ENCODE data around the gene TRAPPC12. TPM values are rescaled to one million over a fixed set of nuclear protein-coding genes. Genes with fewer than 3 reads are reported as not detected.

The TRAPPC12 gene
- polyA plus RNA-seq, 1 donor (not counting 4 experiments of a cell fraction or from before 2014, with no cell fraction given), result 44.2 TPM

- Histone ChIP-seq H3K9ac (ENCODE audit: control insufficient read depth, extremely low read depth, insufficient read depth, low read length) (no peak overlapping the region), H3K27ac (ENCODE audit: control insufficient read depth, insufficient read depth, low read length) (no peak overlapping the region), H3K4me1 (ENCODE audit: control insufficient read depth, extremely low read depth, insufficient read depth, low read length) (no peaks in the 10 kb centered on the region), H3K79me2 (ENCODE audit: control insufficient read depth, insufficient read depth, low read length) (no peaks in the 10 kb centered on the region), H3K36me3 (ENCODE audit: control insufficient read depth in 2 of 2, extremely low read depth in 1 of 2, insufficient read depth in 2 of 2, low read length in 2 of 2) (peaks cover 2% of the 10 kb centered on the region in 2 experiments), H3K4me2 (ENCODE audit: control insufficient read depth, extremely low read depth, insufficient read depth, low read depth, low read length) (no peak overlapping the region), H3K27me3 (ENCODE audit: control insufficient read depth, extremely low read depth, insufficient read depth, low read length) (no peaks in the 10 kb centered on the region), H2AFZ (ENCODE audit: control insufficient read depth, low read length) (no peak overlapping the region), H3K4me3 (ENCODE audit: control insufficient read depth in 2 of 3, extremely low read depth in 1 of 3, insufficient read depth in 2 of 3, low read depth in 1 of 3, low read length in 3 of 3) (no peak overlapping the region), H3K9me1 (ENCODE audit: control insufficient read depth, extremely low read depth, insufficient read depth, low read length) (no peaks in the 10 kb centered on the region), H3K9me3 (ENCODE audit: control insufficient read depth, low read depth, low read length) (no peaks in the 10 kb centered on the region), H4K20me1 (ENCODE audit: control insufficient read depth, extremely low read depth, insufficient read depth, low read length) (peaks cover 2% of the 10 kb centered on the region)
- DNase-seq (ENCODE audit: low read depth, low spot score) (no peak), FAIRE-seq (no peak)
- dilution Hi-C loops (cut with MboI; ENCODE audit: extremely low pct_ligation_motif_present, low sequenced_read_pairs), result no loop called here
- no peak for TF ChIP-seq CTCF (optimal IDR thresholded peaks at IDR 0.05 in 1 of 3, IDR thresholded peaks at IDR 0.05 in 1 of 3, conservative IDR thresholded peaks at IDR 0.05 in 1 of 3; ENCODE audit: extremely low read depth in 1 of 3, insufficient read depth in 2 of 3, low read length in 3 of 3)
Measured at GRCh38 chr2:3341336-3341735, 38.2 kb upstream of the TRAPPC12 start.

- FAIRE-seq, result no peak
- no peak overlapping the region for H2AFZ ChIP-seq (ENCODE audit: control insufficient read depth, low read length)
- DNase-seq (ENCODE audit: low read depth, low spot score), result no peak
- no peak overlapping the region for H3K9ac ChIP-seq (ENCODE audit: control insufficient read depth, extremely low read depth, insufficient read depth, low read length)
- TF ChIP-seq CTCF (optimal IDR thresholded peaks at IDR 0.05 in 1 of 3, IDR thresholded peaks at IDR 0.05 in 1 of 3, conservative IDR thresholded peaks at IDR 0.05 in 1 of 3; ENCODE audit: extremely low read depth in 1 of 3, insufficient read depth in 2 of 3, low read length in 3 of 3), result no peak
- no peak for TF ChIP-seq EZH2 (IDR thresholded peaks at IDR 0.05; ENCODE audit: low read length)
- no peaks in the 10 kb centered on the region for H3K4me1 ChIP-seq (ENCODE audit: control insufficient read depth, extremely low read depth, insufficient read depth, low read length)
- H3K79me2 ChIP-seq (ENCODE audit: control insufficient read depth, insufficient read depth, low read length), result no peaks in the 10 kb centered on the region
- H3K9me3 ChIP-seq (ENCODE audit: control insufficient read depth, low read depth, low read length), result no peaks in the 10 kb centered on the region
- peaks cover 2% of the 10 kb centered on the region for H4K20me1 ChIP-seq (ENCODE audit: control insufficient read depth, extremely low read depth, insufficient read depth, low read length)
- no peak overlapping the region for H3K4me3 ChIP-seq (ENCODE audit: control insufficient read depth in 2 of 3, extremely low read depth in 1 of 3, insufficient read depth in 2 of 3, low read depth in 1 of 3, low read length in 3 of 3)
- H3K36me3 ChIP-seq (ENCODE audit: control insufficient read depth in 2 of 2, extremely low read depth in 1 of 2, insufficient read depth in 2 of 2, low read length in 2 of 2), result peaks cover 0 to 2% of the 10 kb centered on the region in 2 experiments
- H3K27ac ChIP-seq (ENCODE audit: control insufficient read depth, insufficient read depth, low read length), result no peak overlapping the region
- no peak overlapping the region for H3K4me2 ChIP-seq (ENCODE audit: control insufficient read depth, extremely low read depth, insufficient read depth, low read depth, low read length)
- no peaks in the 10 kb centered on the region for H3K9me1 ChIP-seq (ENCODE audit: control insufficient read depth, extremely low read depth, insufficient read depth, low read length)
- dilution Hi-C loops (cut with MboI; ENCODE audit: extremely low pct_ligation_motif_present, low sequenced_read_pairs), result no loop called here
- no peaks in the 10 kb centered on the region for H3K27me3 ChIP-seq (ENCODE audit: control insufficient read depth, extremely low read depth, insufficient read depth, low read length)
Measured at GRCh38 chr2:3342324-3342723, 37.2 kb upstream of the TRAPPC12 start.
